ENCODE results near the gene THSD4. TPM values are rescaled to one million over a fixed set of nuclear protein-coding genes. Genes with fewer than 3 reads are reported as not detected.

THSD4 gene
- total RNA-seq, 1 donor from 2014 or later: 2.7 TPM

GRCh38 chr15:71677766-71678165 is 562.5 kb downstream of the THSD4 start:
- peak; percentile 36 for DNase-seq (ENCODE audit: low read depth)

- DNase-seq (ENCODE audit: low read depth): no peak
Observed at GRCh38 chr15:71678191-71678590, 562.9 kb downstream of the THSD4 start.

- no peak for DNase-seq (ENCODE audit: low read depth)
Observed at GRCh38 chr15:71678605-71679004, 563.3 kb downstream of the THSD4 start.

- no peak for DNase-seq (ENCODE audit: low read depth)
Observed at GRCh38 chr15:71679223-71679792, 564.0 kb downstream of the THSD4 start.

GRCh38 chr15:71679793-71680353 is 564.6 kb downstream of the THSD4 start:
- DNase-seq (ENCODE audit: low read depth): no peak

- DNase-seq (ENCODE audit: low read depth): no peak
Observed at GRCh38 chr15:71682001-71682400, 566.7 kb downstream of the THSD4 start.

GRCh38 chr15:71683411-71684274 is 568.4 kb downstream of the THSD4 start:
- DNase-seq (ENCODE audit: low read depth): no peak

- DNase-seq (ENCODE audit: low read depth): no peak
Observed at GRCh38 chr15:71685420-71685993, 570.2 kb downstream of the THSD4 start.

- DNase-seq (ENCODE audit: low read depth): no peak
Observed at GRCh38 chr15:71686221-71687050, 571.2 kb downstream of the THSD4 start.

GRCh38 chr15:71687902-71688508 is 572.7 kb downstream of the THSD4 start:
- no peak for DNase-seq (ENCODE audit: low read depth)

GRCh38 chr15:71688509-71689094 is 573.3 kb downstream of the THSD4 start:
- no peak for DNase-seq (ENCODE audit: low read depth)

GRCh38 chr15:71691081-71691457 is 575.8 kb downstream of the THSD4 start:
- DNase-seq (ENCODE audit: low read depth): no peak

- peak; percentile 57 for DNase-seq (ENCODE audit: low read depth)
Observed at GRCh38 chr15:71691458-71692417, 576.5 kb downstream of the THSD4 start.

- DNase-seq (ENCODE audit: low read depth): no peak
Observed at GRCh38 chr15:71697236-71697635, 582.0 kb downstream of the THSD4 start.

- no peak for DNase-seq (ENCODE audit: low read depth)
Observed at GRCh38 chr15:71698030-71698429, 582.8 kb downstream of the THSD4 start.

GRCh38 chr15:71698742-71699141 is 583.5 kb downstream of the THSD4 start:
- no peak for DNase-seq (ENCODE audit: low read depth)

GRCh38 chr15:71699977-71700376 is 584.7 kb downstream of the THSD4 start:
- no peak for DNase-seq (ENCODE audit: low read depth)

- no peak for DNase-seq (ENCODE audit: low read depth)
Observed at GRCh38 chr15:71701808-71702207, 586.5 kb downstream of the THSD4 start.

GRCh38 chr15:71702496-71702895 is 587.2 kb downstream of the THSD4 start:
- no peak for DNase-seq (ENCODE audit: low read depth)
